ENCODE data around the gene TEX2. TPM values are rescaled to one million over a fixed set of nuclear protein-coding genes. Genes with fewer than 3 reads are reported as not detected.

Gene TEX2
- polyA plus RNA-seq (2013, experiment 1 of 2; ENCODE audit: insufficient read length): 14.3 TPM
- polyA plus RNA-seq (2013, experiment 2 of 2; ENCODE audit: insufficient read length): 14.9 TPM

GRCh38 chr17:64263000-64263766 lies at the start of gene TEX2:
Gene TEX2, minus strand, starts transcription at chr17:64263260. Its CDS starts 49,043 bp downstream, at chr17:64214217.
- peak; percentile 88 for DNase-seq

GRCh38 chr17:64309710-64310109 lies 46.6 kb upstream of the TEX2 start:
- DNase-seq: no peak

- no peak for DNase-seq
Observed at GRCh38 chr17:64309021-64309420, 46.0 kb upstream of the TEX2 start.

GRCh38 chr17:64306850-64307463 lies 43.9 kb upstream of the TEX2 start:
- peak; percentile 59 for DNase-seq

- DNase-seq: no peak
Observed at GRCh38 chr17:64304551-64304950, 41.5 kb upstream of the TEX2 start.

GRCh38 chr17:64300699-64300965 lies 37.6 kb upstream of the TEX2 start:
- DNase-seq: no peak

GRCh38 chr17:64297467-64298088 lies 34.5 kb upstream of the TEX2 start:
- peak; percentile 8 for DNase-seq

- DNase-seq: no peak
Observed at GRCh38 chr17:64296246-64296645, 33.2 kb upstream of the TEX2 start.

GRCh38 chr17:64295146-64295545 lies 32.1 kb upstream of the TEX2 start:
- no peak for DNase-seq

GRCh38 chr17:64291268-64291851 lies 28.3 kb upstream of the TEX2 start:
- no peak for DNase-seq

- no peak for DNase-seq
Observed at GRCh38 chr17:64289741-64290141, 26.7 kb upstream of the TEX2 start.

- no peak for DNase-seq
Observed at GRCh38 chr17:64282753-64283080, 19.7 kb upstream of the TEX2 start.

- peak; percentile 65 for DNase-seq
Observed at GRCh38 chr17:64281962-64282752, 19.1 kb upstream of the TEX2 start.

- DNase-seq: peak; percentile 35
Observed at GRCh38 chr17:64278614-64279013, 15.6 kb upstream of the TEX2 start.

- no peak for DNase-seq
Observed at GRCh38 chr17:64277831-64278562, 14.9 kb upstream of the TEX2 start.

GRCh38 chr17:64276961-64277505 lies 14.0 kb upstream of the TEX2 start:
- DNase-seq: no peak

GRCh38 chr17:64275016-64275415 lies 12.0 kb upstream of the TEX2 start:
- no peak for DNase-seq

- no peak for DNase-seq
Observed at GRCh38 chr17:64273006-64273405, 9.9 kb upstream of the TEX2 start.

- DNase-seq: no peak
Observed at GRCh38 chr17:64270885-64271284, 7.8 kb upstream of the TEX2 start.

GRCh38 chr17:64269687-64270649 lies 6.9 kb upstream of the TEX2 start:
- DNase-seq: no peak

- no peak for DNase-seq
Observed at GRCh38 chr17:64264891-64265290, 1.8 kb upstream of the TEX2 start.

Measured in fibroblast of skin of back (primary cell).